OCI-M2 (cell line): ENCODE measurements around the gene KCNG2.

ENCODE experiments used
- DNase-seq: peaks from one replicate; lab custom pipeline; 2025; ENCODE audit not compliant: unreplicated experiment; lab: John Stamatoyannopoulos, UW

The KCNG2 gene

GRCh38 chr18:79921984-79922965 lies 124.5 kb downstream of the KCNG2 start:
- no peak for DNase-seq

- no peak for DNase-seq
Measured at GRCh38 chr18:79922971-79923411, 125.3 kb downstream of the KCNG2 start.

GRCh38 chr18:79923896-79924585 lies 126.3 kb downstream of the KCNG2 start:
- DNase-seq, result no peak

- no peak for DNase-seq
Measured at GRCh38 chr18:79924814-79925731, 127.3 kb downstream of the KCNG2 start.

- DNase-seq, result no peak
Measured at GRCh38 chr18:79926306-79926705, 128.6 kb downstream of the KCNG2 start.

GRCh38 chr18:79926715-79927606 lies 129.2 kb downstream of the KCNG2 start:
- DNase-seq, result no peak

GRCh38 chr18:79927607-79928562 lies 130.1 kb downstream of the KCNG2 start:
- DNase-seq, result no peak

- DNase-seq, result no peak
Measured at GRCh38 chr18:79928563-79928960, 130.8 kb downstream of the KCNG2 start.

- no peak for DNase-seq
Measured at GRCh38 chr18:79930020-79930642, 132.4 kb downstream of the KCNG2 start.

GRCh38 chr18:79931475-79931874 lies 133.7 kb downstream of the KCNG2 start:
- no peak for DNase-seq

- no peak for DNase-seq
Measured at GRCh38 chr18:79932907-79933306, 135.2 kb downstream of the KCNG2 start.

- DNase-seq, result peak; percentile 41
Measured at GRCh38 chr18:79933765-79934164, 136.0 kb downstream of the KCNG2 start.

GRCh38 chr18:79934311-79935097 lies 136.8 kb downstream of the KCNG2 start:
- peak; percentile 18 for DNase-seq

GRCh38 chr18:79935098-79935480 lies 137.4 kb downstream of the KCNG2 start:
- DNase-seq, result no peak

- no peak for DNase-seq
Measured at GRCh38 chr18:79935499-79935898, 137.8 kb downstream of the KCNG2 start.

GRCh38 chr18:79935925-79936324 lies 138.2 kb downstream of the KCNG2 start:
- no peak for DNase-seq

GRCh38 chr18:79936641-79937040 lies 138.9 kb downstream of the KCNG2 start:
- DNase-seq, result no peak
